IMR-90 (cell line): ENCODE results near the gene FN1. TPM values are rescaled to one million over a fixed set of nuclear protein-coding genes. Genes with fewer than 3 reads are reported as not detected.

Source experiments
- ATAC-seq: fragments of 200-7000 bp; cut with Tn5 transposase; 2 replicates; pipeline ENCODE4 v1.9.1; 2020; ENCODE audit warnings: low read depth, mild to moderate bottlenecking, moderate library complexity
- BruUV-seq: library from RNA; stranded (reverse); fragments of 400-500 nt; replicated peaks from 2 replicates; lab custom pipeline; 2021; lab: Mats Ljungman, UMichigan
- CTCF ChIA-PET: fragments of 300-600 bp; formaldehyde crosslinking; extraction: SDS; loops from one replicate; lab custom pipeline; 2021; ENCODE audit warnings: antibody characterized with exemption; lab: Yijun Ruan, JAX
- POLR2A ChIA-PET: fragments of 300-600 bp; sonication (Branson Sonifier 250); formaldehyde crosslinking; loops from one replicate; lab custom pipeline; 2022; ENCODE audit warnings: antibody characterized with exemption; ENCODE audit not compliant: unreplicated experiment; lab: Charles Lee
- DNase-seq: peaks from one replicate; pipeline ENCODE4 v3.0.0; 2013
- H2AFZ ChIP-seq: replicated peaks from 2 replicates; pipeline ENCODE3; 2013; ENCODE audit warnings: low read length, mild to moderate bottlenecking; ENCODE audit not compliant: poor library complexity
- H2AK5ac ChIP-seq: 2 replicates; pipeline ENCODE4 v1.6.1; 2013; ENCODE audit warnings: low read depth, low read length, inconsistent platforms
- H2AK9ac ChIP-seq: replicated peaks from 2 replicates; pipeline ENCODE3; 2013; ENCODE audit warnings: mild to moderate bottlenecking, low read depth, low read length, moderate library complexity; ENCODE audit not compliant: poor library complexity
- H2BK120ac ChIP-seq: 2 replicates; pipeline ENCODE4 v1.6.1; 2013; ENCODE audit warnings: low read depth, low read length, inconsistent platforms
- H2BK15ac ChIP-seq: 3 replicates; pipeline ENCODE4 v1.6.1; 2013; ENCODE audit warnings: low read depth, low read length, inconsistent platforms
- H2BK20ac ChIP-seq: 2 replicates; pipeline ENCODE4 v1.6.1; 2013; ENCODE audit warnings: low read depth, mild to moderate bottlenecking, inconsistent platforms, low read length, moderate library complexity
- H2BK5ac ChIP-seq: 2 replicates; pipeline ENCODE4 v1.6.1; 2013; ENCODE audit warnings: mild to moderate bottlenecking, low read depth, low read length, inconsistent platforms; ENCODE audit not compliant: poor library complexity, severe bottlenecking
- H3K14ac ChIP-seq: replicated peaks from 2 replicates; pipeline ENCODE4 v1.6.1; 2013; ENCODE audit warnings: low read depth, low read length, inconsistent platforms
- H3K18ac ChIP-seq: 2 replicates; pipeline ENCODE4 v1.6.1; 2013; ENCODE audit warnings: low read depth, low read length, control low read depth
- H3K23ac ChIP-seq: 2 replicates; pipeline ENCODE4 v1.6.1; 2013; ENCODE audit warnings: low read depth, low read length, inconsistent platforms
- H3K27ac ChIP-seq: 2 replicates; pipeline ENCODE4 v1.5.1; 2013; ENCODE audit warnings: mild to moderate bottlenecking, control low read depth, low read length; ENCODE audit not compliant: insufficient read depth
- H3K27me3 ChIP-seq: 2 replicates; pipeline ENCODE4 v1.6.1; 2013; ENCODE audit warnings: low read length; ENCODE audit not compliant: control insufficient read depth, insufficient read depth
- H3K36me3 ChIP-seq: 2 replicates; pipeline ENCODE4 v1.6.1; 2013; ENCODE audit warnings: low read length, mixed read lengths; ENCODE audit not compliant: control insufficient read depth, insufficient read depth
- H3K4ac ChIP-seq: 2 replicates; pipeline ENCODE4 v1.6.1; 2013; ENCODE audit warnings: low read depth, low read length, inconsistent platforms
- H3K4me1 ChIP-seq: 2 replicates; pipeline ENCODE4 v1.6.1; 2013; ENCODE audit warnings: low read length, mixed read lengths; ENCODE audit not compliant: control insufficient read depth, insufficient read depth
- H3K4me2 ChIP-seq: 2 replicates; pipeline ENCODE4 v1.6.1; 2013; ENCODE audit warnings: low read depth, mild to moderate bottlenecking, control low read depth, low read length, moderate library complexity
- H3K4me3 ChIP-seq: 2 replicates; pipeline ENCODE4 v1.5.1; 2013; ENCODE audit warnings: low read depth, mild to moderate bottlenecking, control low read depth, low read length, moderate library complexity; ENCODE audit not compliant: insufficient read depth
- H3K56ac ChIP-seq: 2 replicates; pipeline ENCODE4 v1.6.1; 2013; ENCODE audit warnings: low read length, inconsistent platforms; ENCODE audit not compliant: insufficient read depth; ENCODE audit errors: extremely low read depth
- H3K79me1 ChIP-seq, 2 experiments: 2 replicates each; pipeline ENCODE4 v1.6.1; 2013; ENCODE audit warnings: low read length in 2 of 2, inconsistent platforms in 1 of 2, low read depth in 1 of 2
- H3K9ac ChIP-seq: 2 replicates; pipeline ENCODE4 v1.6.1; 2013; ENCODE audit warnings: low read depth, low read length, control low read depth
- H3K9me1 ChIP-seq: 2 replicates; pipeline ENCODE4 v1.6.1; 2013; ENCODE audit warnings: low read length, inconsistent platforms; ENCODE audit not compliant: insufficient read depth
- H3K9me3 ChIP-seq: 2 replicates; pipeline ENCODE4 v1.6.1; 2013; ENCODE audit warnings: low read length; ENCODE audit not compliant: control insufficient read depth, insufficient read depth
- H4K20me1 ChIP-seq: 2 replicates; pipeline ENCODE4 v1.6.1; 2013; ENCODE audit warnings: low read length, inconsistent platforms; ENCODE audit not compliant: insufficient read depth
- H4K5ac ChIP-seq: 2 replicates; pipeline ENCODE4 v1.6.1; 2013; ENCODE audit warnings: mild to moderate bottlenecking, low read depth, low read length, control low read depth
- H4K8ac ChIP-seq, 2 experiments: 2 replicates each; pipeline ENCODE4 v1.6.1; 2013; ENCODE audit warnings: low read depth in 2 of 2, low read length in 2 of 2, control low read depth in 1 of 2, inconsistent platforms in 1 of 2
- H4K91ac ChIP-seq: 2 replicates; pipeline ENCODE4 v1.6.1; 2013; ENCODE audit warnings: low read depth, low read length, inconsistent platforms; ENCODE audit not compliant: insufficient read depth
- POLR2A ChIP-seq: IDR thresholded peaks from 2 replicates; pipeline ENCODE4 v1.6.1; 2012; ENCODE audit warnings: mild to moderate bottlenecking, low read depth, low read length
- RFX5 ChIP-seq: IDR thresholded peaks from 2 replicates; pipeline ENCODE4 v1.8.0; 2012; ENCODE audit warnings: low read depth, mild to moderate bottlenecking, low read length, moderate library complexity
- whole genome bisulfite sequencing, 2 experiments: methylation state at CpG; one replicate each; pipeline versions ENCODE4 v1.1.5 to v1.1.7; 2013; ENCODE audit warnings: missing lambda C conversion rate in 2 of 2; ENCODE audit not compliant: insufficient read length in 1 of 2; ENCODE audit errors: extremely low coverage in 2 of 2; 5-methylcytosine and 5-hydroxymethylcytosine counted together
- dilution Hi-C: fragments of 300-500 bp; cut with HindIII; formaldehyde crosslinking; loops from one replicate; pipeline ENCODE4 v1.14.3; 2018; ENCODE audit warnings: low sequenced_read_pairs; ENCODE audit not compliant: unreplicated experiment
- in situ Hi-C: fragments of 300-500 bp; cut with MboI; formaldehyde crosslinking; loops from 3 replicates; pipeline ENCODE4 v1.14.3; 2019; ENCODE audit warnings: low sequenced_read_pairs, inconsistent platforms, mixed read lengths
- intact Hi-C: fragments of 100-400 bp; cut with micrococcal nuclease; formaldehyde crosslinking; loops from 2 replicates; pipeline ENCODE4 v1.10.0; 2022
- polyA plus RNA-seq, 3 experiments: library from polyadenylated mRNA; depleted of rRNA; stranded (reverse); fragments of >200 nt; gene quantifications; 2 replicates each; pipeline ENCODE4 v1.2.3, GENCODE V29; 2012; ENCODE audit warnings: low replicate concordance in 1 of 3
- total RNA-seq: library from RNA; depleted of rRNA; stranded (reverse); fragments of >200 nt; gene quantifications from 2 replicates; pipeline ENCODE4 v1.2.3, GENCODE V29; 2012

The FN1 gene
- total and polyA plus RNA-seq, 2 of the 4 experiments (the other 2 are of a cell fraction), result 8,243 to 13,004 TPM

DNA sequence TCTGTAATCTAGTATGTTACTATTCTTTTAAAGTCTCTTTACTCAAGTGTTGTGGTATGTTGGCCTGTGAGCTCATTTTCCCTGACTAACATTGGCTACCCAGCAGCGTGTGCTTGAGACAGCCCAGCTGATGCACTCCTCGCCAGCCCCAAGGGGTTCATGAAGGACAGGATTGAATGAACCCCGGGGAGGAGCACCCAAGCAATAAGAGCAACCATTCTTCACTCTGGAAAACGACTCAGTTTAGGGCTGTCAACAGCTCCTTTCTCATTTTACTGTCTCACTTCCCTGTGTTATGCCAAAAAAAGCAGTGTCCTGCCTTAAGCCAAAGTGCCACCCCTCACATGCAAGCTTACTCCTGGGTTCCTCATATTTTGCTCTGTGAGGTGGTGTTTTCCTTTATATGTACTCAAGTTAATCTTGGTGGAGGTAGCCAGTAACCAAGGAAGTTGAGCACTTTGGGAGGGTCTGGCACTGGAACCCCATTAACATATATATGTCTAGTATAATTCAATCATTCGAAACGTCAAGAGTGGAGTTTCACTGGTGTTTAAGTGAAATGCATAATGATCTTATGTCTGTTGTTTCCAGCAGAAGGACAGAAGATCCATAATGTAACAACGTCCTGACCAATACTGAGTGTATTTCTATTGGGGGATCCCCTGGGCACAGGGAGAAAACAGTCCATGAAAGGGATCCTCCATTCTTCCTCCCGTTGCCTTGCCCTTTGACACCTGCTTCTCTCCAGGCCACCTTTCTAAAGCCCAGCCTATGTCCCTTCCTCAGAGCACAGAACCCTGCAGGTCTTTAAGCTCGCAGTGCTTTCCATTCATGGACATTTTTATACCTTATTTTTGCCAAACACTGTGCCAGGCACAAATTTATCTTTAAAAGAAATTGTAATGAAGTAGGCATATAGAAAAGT lies 80.8 kb downstream of the FN1 start:
- peak; percentile 16; the same call in 1 of the 2 replicates for TF ChIP-seq POLR2A
- no peak for TF ChIP-seq RFX5
- Histone ChIP-seq H3K23ac (no peak overlapping the region), H2BK5ac (no peak overlapping the region), H2AFZ (no peak overlapping the region), H2AK5ac (no peak overlapping the region), H3K18ac (no peak overlapping the region), H3K4ac (no peak overlapping the region), H3K4me1 (peaks cover 3% of the 10 kb centered on the region; the same call in 1 of the 2 replicates), H4K8ac (no peak overlapping the region), H4K20me1 (peaks cover 7% of the 10 kb centered on the region), H3K56ac (no peak overlapping the region), H3K14ac (no peak overlapping the region), H2BK15ac (no peak overlapping the region), H3K4me2 (no peak overlapping the region), H3K9me3 (no peaks in the 10 kb centered on the region), H3K27me3 (no peaks in the 10 kb centered on the region), H4K91ac (no peak overlapping the region), H3K9ac (no peak overlapping the region), H4K5ac (no peak overlapping the region), H2AK9ac (no peak overlapping the region), H3K4me3 (no peak overlapping the region), H3K27ac (no peak overlapping the region), H2BK20ac (no peak overlapping the region), H3K79me1 (no peaks in the 10 kb centered on the region; a peak in 1 of 4 replicates), H3K9me1 (peaks cover 2% of the 10 kb centered on the region; the same call in 1 of the 2 replicates), H2BK120ac (no peak overlapping the region), H3K36me3 (peaks cover 15% of the 10 kb centered on the region)
- no TSS peak for BruUV-seq
- ChIA-PET CTCF (no interaction called here), POLR2A (no interaction called here)
- intact Hi-C loops (no loop called here), in situ Hi-C loops (no loop called here), dilution Hi-C loops (no loop called here)
- whole genome bisulfite sequencing, 2 experiments, result 20% methylated on average over 2 of the region's 9 CpGs; no CpG with 5 or more reads in 1 of the 2 experiments
- DNase-seq, result peak; percentile 84
- ATAC-seq, result peak; percentile 75
